Thyroid gland (tissue), 4 donors: ENCODE data around the gene ZNF716.

Source experiments
- POLR2A ChIP-seq, 2 donors: fragments of 450-650 bp; IDR thresholded peaks; one replicate each; pipeline ENCODE4 v1.6.1; 2017; ENCODE audit warnings: antibody characterized with exemption in 2 of 2, mild to moderate bottlenecking in 2 of 2, moderate library complexity in 1 of 2
- TF ChIP-seq, protein P1 (sequence below), 6 experiments: fragments of 200-600 bp in 3 of 6; fragments of 450-650 bp in 3 of 6; sonication (generic) in 3 of 6; IDR thresholded peaks; one replicate each; pipeline ENCODE4 v1.5.1; 2016 to 2019; ENCODE audit warnings: antibody characterized with exemption in 6 of 6, mild to moderate bottlenecking in 2 of 6, inconsistent platforms in 1 of 6, moderate library complexity in 1 of 6

DNA sequence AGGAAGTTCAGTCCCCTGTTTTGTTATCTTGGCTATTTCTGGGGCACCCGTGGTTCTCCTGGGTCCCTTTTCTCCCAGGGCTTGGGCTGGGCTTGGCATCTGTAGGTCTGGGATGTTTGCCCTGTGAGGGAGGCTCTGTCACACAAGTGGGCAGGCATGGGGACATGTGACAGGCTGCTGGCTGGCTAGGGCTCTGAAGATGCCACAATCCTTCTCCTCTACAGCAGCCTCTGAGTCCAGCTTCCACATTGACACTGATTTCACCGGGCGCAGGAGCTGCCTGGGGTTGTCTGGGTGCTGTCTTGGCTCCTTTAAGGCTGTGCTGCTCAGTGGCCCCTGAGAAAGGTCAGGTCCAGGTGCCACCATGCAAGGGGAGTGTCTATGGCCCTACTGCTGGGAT, 37.4 kb upstream of the ZNF716 start:
- TF ChIP-seq, protein P1, sequence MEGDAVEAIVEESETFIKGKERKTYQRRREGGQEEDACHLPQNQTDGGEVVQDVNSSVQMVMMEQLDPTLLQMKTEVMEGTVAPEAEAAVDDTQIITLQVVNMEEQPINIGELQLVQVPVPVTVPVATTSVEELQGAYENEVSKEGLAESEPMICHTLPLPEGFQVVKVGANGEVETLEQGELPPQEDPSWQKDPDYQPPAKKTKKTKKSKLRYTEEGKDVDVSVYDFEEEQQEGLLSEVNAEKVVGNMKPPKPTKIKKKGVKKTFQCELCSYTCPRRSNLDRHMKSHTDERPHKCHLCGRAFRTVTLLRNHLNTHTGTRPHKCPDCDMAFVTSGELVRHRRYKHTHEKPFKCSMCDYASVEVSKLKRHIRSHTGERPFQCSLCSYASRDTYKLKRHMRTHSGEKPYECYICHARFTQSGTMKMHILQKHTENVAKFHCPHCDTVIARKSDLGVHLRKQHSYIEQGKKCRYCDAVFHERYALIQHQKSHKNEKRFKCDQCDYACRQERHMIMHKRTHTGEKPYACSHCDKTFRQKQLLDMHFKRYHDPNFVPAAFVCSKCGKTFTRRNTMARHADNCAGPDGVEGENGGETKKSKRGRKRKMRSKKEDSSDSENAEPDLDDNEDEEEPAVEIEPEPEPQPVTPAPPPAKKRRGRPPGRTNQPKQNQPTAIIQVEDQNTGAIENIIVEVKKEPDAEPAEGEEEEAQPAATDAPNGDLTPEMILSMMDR (IDR thresholded peaks at IDR 0.05), result no peak
- TF ChIP-seq POLR2A (IDR thresholded peaks at IDR 0.05), result no peak
